IMR-90 (cell line): ENCODE measurements around the gene FGGY. TPM values are rescaled to one million over a fixed set of nuclear protein-coding genes. Genes with fewer than 3 reads are reported as not detected.

Source experiments
- ATAC-seq: fragments of 200-7000 bp; cut with Tn5 transposase; 2 replicates; pipeline ENCODE4 v1.9.1; 2020; ENCODE audit warnings: low read depth, mild to moderate bottlenecking, moderate library complexity
- BruUV-seq: library from RNA; stranded (reverse); fragments of 400-500 nt; replicated peaks from 2 replicates; lab custom pipeline; 2021; lab: Mats Ljungman, UMichigan
- CTCF ChIA-PET: fragments of 300-600 bp; formaldehyde crosslinking; extraction: SDS; loops from one replicate; lab custom pipeline; 2021; ENCODE audit warnings: antibody characterized with exemption; lab: Yijun Ruan, JAX
- POLR2A ChIA-PET: fragments of 300-600 bp; sonication (Branson Sonifier 250); formaldehyde crosslinking; loops from one replicate; lab custom pipeline; 2022; ENCODE audit warnings: antibody characterized with exemption; ENCODE audit not compliant: unreplicated experiment; lab: Charles Lee
- DNase-seq: peaks from one replicate; pipeline ENCODE4 v3.0.0; 2013
- H2AFZ ChIP-seq: replicated peaks from 2 replicates; pipeline ENCODE3; 2013; ENCODE audit warnings: low read length, mild to moderate bottlenecking; ENCODE audit not compliant: poor library complexity
- H2AK5ac ChIP-seq: 2 replicates; pipeline ENCODE4 v1.6.1; 2013; ENCODE audit warnings: low read depth, low read length, inconsistent platforms
- H2AK9ac ChIP-seq: replicated peaks from 2 replicates; pipeline ENCODE3; 2013; ENCODE audit warnings: mild to moderate bottlenecking, low read depth, low read length, moderate library complexity; ENCODE audit not compliant: poor library complexity
- H2BK120ac ChIP-seq: 2 replicates; pipeline ENCODE4 v1.6.1; 2013; ENCODE audit warnings: low read depth, low read length, inconsistent platforms
- H2BK15ac ChIP-seq: 3 replicates; pipeline ENCODE4 v1.6.1; 2013; ENCODE audit warnings: low read depth, low read length, inconsistent platforms
- H2BK20ac ChIP-seq: 2 replicates; pipeline ENCODE4 v1.6.1; 2013; ENCODE audit warnings: low read depth, mild to moderate bottlenecking, inconsistent platforms, low read length, moderate library complexity
- H2BK5ac ChIP-seq: 2 replicates; pipeline ENCODE4 v1.6.1; 2013; ENCODE audit warnings: mild to moderate bottlenecking, low read depth, low read length, inconsistent platforms; ENCODE audit not compliant: poor library complexity, severe bottlenecking
- H3K14ac ChIP-seq: replicated peaks from 2 replicates; pipeline ENCODE4 v1.6.1; 2013; ENCODE audit warnings: low read depth, low read length, inconsistent platforms
- H3K18ac ChIP-seq: 2 replicates; pipeline ENCODE4 v1.6.1; 2013; ENCODE audit warnings: low read depth, low read length, control low read depth
- H3K23ac ChIP-seq: 2 replicates; pipeline ENCODE4 v1.6.1; 2013; ENCODE audit warnings: low read depth, low read length, inconsistent platforms
- H3K27ac ChIP-seq: 2 replicates; pipeline ENCODE4 v1.5.1; 2013; ENCODE audit warnings: mild to moderate bottlenecking, control low read depth, low read length; ENCODE audit not compliant: insufficient read depth
- H3K27me3 ChIP-seq: 2 replicates; pipeline ENCODE4 v1.6.1; 2013; ENCODE audit warnings: low read length; ENCODE audit not compliant: control insufficient read depth, insufficient read depth
- H3K36me3 ChIP-seq: 2 replicates; pipeline ENCODE4 v1.6.1; 2013; ENCODE audit warnings: low read length, mixed read lengths; ENCODE audit not compliant: control insufficient read depth, insufficient read depth
- H3K4ac ChIP-seq: 2 replicates; pipeline ENCODE4 v1.6.1; 2013; ENCODE audit warnings: low read depth, low read length, inconsistent platforms
- H3K4me1 ChIP-seq: 2 replicates; pipeline ENCODE4 v1.6.1; 2013; ENCODE audit warnings: low read length, mixed read lengths; ENCODE audit not compliant: control insufficient read depth, insufficient read depth
- H3K4me2 ChIP-seq: 2 replicates; pipeline ENCODE4 v1.6.1; 2013; ENCODE audit warnings: low read depth, mild to moderate bottlenecking, control low read depth, low read length, moderate library complexity
- H3K4me3 ChIP-seq: 2 replicates; pipeline ENCODE4 v1.5.1; 2013; ENCODE audit warnings: low read depth, mild to moderate bottlenecking, control low read depth, low read length, moderate library complexity; ENCODE audit not compliant: insufficient read depth
- H3K56ac ChIP-seq: 2 replicates; pipeline ENCODE4 v1.6.1; 2013; ENCODE audit warnings: low read length, inconsistent platforms; ENCODE audit not compliant: insufficient read depth; ENCODE audit errors: extremely low read depth
- H3K79me1 ChIP-seq, 2 experiments: 2 replicates each; pipeline ENCODE4 v1.6.1; 2013; ENCODE audit warnings: low read length in 2 of 2, inconsistent platforms in 1 of 2, low read depth in 1 of 2
- H3K9ac ChIP-seq: 2 replicates; pipeline ENCODE4 v1.6.1; 2013; ENCODE audit warnings: low read depth, low read length, control low read depth
- H3K9me1 ChIP-seq: 2 replicates; pipeline ENCODE4 v1.6.1; 2013; ENCODE audit warnings: low read length, inconsistent platforms; ENCODE audit not compliant: insufficient read depth
- H3K9me3 ChIP-seq: 2 replicates; pipeline ENCODE4 v1.6.1; 2013; ENCODE audit warnings: low read length; ENCODE audit not compliant: control insufficient read depth, insufficient read depth
- H4K20me1 ChIP-seq: 2 replicates; pipeline ENCODE4 v1.6.1; 2013; ENCODE audit warnings: low read length, inconsistent platforms; ENCODE audit not compliant: insufficient read depth
- H4K5ac ChIP-seq: 2 replicates; pipeline ENCODE4 v1.6.1; 2013; ENCODE audit warnings: mild to moderate bottlenecking, low read depth, low read length, control low read depth
- H4K8ac ChIP-seq, 2 experiments: 2 replicates each; pipeline ENCODE4 v1.6.1; 2013; ENCODE audit warnings: low read depth in 2 of 2, low read length in 2 of 2, control low read depth in 1 of 2, inconsistent platforms in 1 of 2
- H4K91ac ChIP-seq: 2 replicates; pipeline ENCODE4 v1.6.1; 2013; ENCODE audit warnings: low read depth, low read length, inconsistent platforms; ENCODE audit not compliant: insufficient read depth
- CEBPB ChIP-seq: IDR thresholded peaks from 2 replicates; pipeline ENCODE4 v1.6.1; 2012; ENCODE audit warnings: low read depth, low read length, improper control_type of control experiment
- CHD1 ChIP-seq: IDR thresholded peaks from 2 replicates; pipeline ENCODE4 v1.6.1; 2012; ENCODE audit warnings: low read depth, low read length, improper control_type of control experiment
- NFE2L2 ChIP-seq: fragments of 150-350 bp; IDR thresholded peaks from 2 replicates; pipeline ENCODE4 v1.6.1; 2016; ENCODE audit warnings: low read depth, mild to moderate bottlenecking, low read length
- POLR2A ChIP-seq: IDR thresholded peaks from 2 replicates; pipeline ENCODE4 v1.6.1; 2012; ENCODE audit warnings: mild to moderate bottlenecking, low read depth, low read length
- RAD21 ChIP-seq: IDR thresholded peaks from 2 replicates; pipeline ENCODE4 v1.6.1; 2012; ENCODE audit warnings: low read length, improper control_type of control experiment
- SMC3 ChIP-seq: fragments of 150-350 bp; IDR thresholded peaks from 2 replicates; pipeline ENCODE4 v1.6.1; 2016; ENCODE audit warnings: low read depth, mild to moderate bottlenecking, antibody characterized with exemption, low read length, moderate library complexity
- WGBS, 2 experiments: methylation state at CpG; one replicate each; pipeline versions ENCODE4 v1.1.5 to v1.1.7; 2013; ENCODE audit warnings: missing lambda C conversion rate in 2 of 2; ENCODE audit not compliant: insufficient read length in 1 of 2; ENCODE audit errors: extremely low coverage in 2 of 2; 5-methylcytosine and 5-hydroxymethylcytosine counted together
- dilution Hi-C: fragments of 300-500 bp; cut with HindIII; formaldehyde crosslinking; loops from one replicate; pipeline ENCODE4 v1.14.3; 2018; ENCODE audit warnings: low sequenced_read_pairs; ENCODE audit not compliant: unreplicated experiment
- in situ Hi-C: fragments of 300-500 bp; cut with MboI; formaldehyde crosslinking; loops from 3 replicates; pipeline ENCODE4 v1.14.3; 2019; ENCODE audit warnings: low sequenced_read_pairs, inconsistent platforms, mixed read lengths
- intact Hi-C: fragments of 100-400 bp; cut with micrococcal nuclease; formaldehyde crosslinking; loops from 2 replicates; pipeline ENCODE4 v1.10.0; 2022
- polyA plus RNA-seq, 3 experiments: library from polyadenylated mRNA; depleted of rRNA; stranded (reverse); fragments of >200 nt; gene quantifications; 2 replicates each; pipeline ENCODE4 v1.2.3, GENCODE V29; 2012; ENCODE audit warnings: low replicate concordance in 1 of 3
- total RNA-seq: library from RNA; depleted of rRNA; stranded (reverse); fragments of >200 nt; gene quantifications from 2 replicates; pipeline ENCODE4 v1.2.3, GENCODE V29; 2012
- TF ChIP-seq, protein P1 (sequence below): fragments of 150-350 bp; IDR thresholded peaks from 2 replicates; pipeline ENCODE4 v1.6.1; 2017; ENCODE audit warnings: mild to moderate bottlenecking, antibody characterized with exemption, low read length, low read depth
- TF ChIP-seq, protein P2 (sequence below): conservative IDR thresholded peaks from 2 replicates; pipeline ENCODE4 v1.5.1; 2012; ENCODE audit warnings: mild to moderate bottlenecking, low read depth, low read length, improper control_type of control experiment
- TF ChIP-seq, protein P3 (sequence below): fragments of 150-350 bp; IDR thresholded peaks from 2 replicates; pipeline ENCODE4 v1.6.1; 2016; ENCODE audit warnings: low read depth, mild to moderate bottlenecking, low read length, moderate library complexity, borderline replicate concordance

The FGGY gene
- total and polyA plus RNA-seq, 2 of the 4 experiments (the other 2 are of a cell fraction) = 5.6 to 14.0 TPM

DNA sequence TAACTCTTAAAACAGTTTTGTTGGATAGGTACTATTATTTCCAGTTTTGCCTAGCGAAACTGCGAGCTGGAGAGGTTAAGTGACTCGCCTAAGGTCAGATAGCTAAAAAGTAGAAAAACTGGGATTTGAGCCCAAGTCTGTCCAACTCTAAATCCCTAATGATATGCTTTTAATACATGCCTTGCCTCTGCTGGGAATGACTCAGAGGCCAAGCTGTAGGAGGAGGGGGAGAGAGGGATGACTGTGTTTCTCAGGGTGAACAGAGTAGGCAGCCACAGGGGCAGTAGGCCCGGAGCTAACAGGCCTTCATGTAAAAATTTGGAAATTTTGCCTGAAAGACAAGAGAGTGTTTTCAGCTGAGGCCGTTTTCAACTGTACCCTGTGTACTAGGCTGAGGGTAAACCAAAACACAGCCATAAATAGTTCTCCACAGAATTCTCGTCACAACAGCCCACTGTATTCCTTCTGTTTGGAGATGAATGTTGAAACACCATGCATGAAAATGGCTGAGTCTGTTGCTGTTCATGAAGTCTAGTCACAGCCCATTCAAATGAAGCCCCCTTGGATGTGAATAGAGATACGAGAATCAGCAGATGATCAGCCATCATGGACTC, 410.4 kb downstream of the FGGY start (continued):
- TF ChIP-seq RAD21 (peak; percentile 18; the same call in 1 of the 2 replicates), CHD1 (no peak)

DNA sequence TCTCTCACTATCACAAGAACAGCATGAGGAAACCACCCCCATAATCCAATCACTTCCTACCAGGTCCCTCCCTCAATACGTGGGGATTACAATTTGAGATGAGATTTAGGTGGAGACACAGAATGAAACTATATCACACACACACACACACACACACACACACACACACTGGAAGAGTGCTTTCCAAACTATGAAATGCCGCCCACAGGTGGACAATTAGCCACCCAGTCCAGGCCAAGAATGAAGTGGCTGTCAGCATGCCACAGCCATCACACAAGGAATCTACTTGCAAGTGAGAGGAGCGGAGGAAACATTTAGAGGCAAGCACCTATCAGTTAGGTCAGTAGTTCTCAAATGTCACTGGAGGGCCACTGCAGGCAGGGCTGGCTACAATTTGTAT, 412.4 kb downstream of the FGGY start:
- no peak for DNase-seq
- H3K4me3 ChIP-seq = no peak overlapping the region
- POLR2A ChIA-PET = no interaction called here
- H3K9ac ChIP-seq = no peak overlapping the region
- no peaks in the 10 kb centered on the region for H3K9me3 ChIP-seq
- no peak overlapping the region for H3K56ac ChIP-seq
- H2BK15ac ChIP-seq = peak overlapping the region; percentile 29; the same call in 1 of the 3 replicates
- no peak overlapping the region for H4K8ac ChIP-seq
- WGBS, 2 experiments = no CpG with 5 or more reads among the region's 3 CpGs
- TF ChIP-seq, protein P1, sequence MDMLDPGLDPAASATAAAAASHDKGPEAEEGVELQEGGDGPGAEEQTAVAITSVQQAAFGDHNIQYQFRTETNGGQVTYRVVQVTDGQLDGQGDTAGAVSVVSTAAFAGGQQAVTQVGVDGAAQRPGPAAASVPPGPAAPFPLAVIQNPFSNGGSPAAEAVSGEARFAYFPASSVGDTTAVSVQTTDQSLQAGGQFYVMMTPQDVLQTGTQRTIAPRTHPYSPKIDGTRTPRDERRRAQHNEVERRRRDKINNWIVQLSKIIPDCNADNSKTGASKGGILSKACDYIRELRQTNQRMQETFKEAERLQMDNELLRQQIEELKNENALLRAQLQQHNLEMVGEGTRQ = no peak
- TF ChIP-seq CEBPB = no peak
- TF ChIP-seq NFE2L2 = no peak
- no peak for TF ChIP-seq POLR2A
- TF ChIP-seq, protein P2, sequence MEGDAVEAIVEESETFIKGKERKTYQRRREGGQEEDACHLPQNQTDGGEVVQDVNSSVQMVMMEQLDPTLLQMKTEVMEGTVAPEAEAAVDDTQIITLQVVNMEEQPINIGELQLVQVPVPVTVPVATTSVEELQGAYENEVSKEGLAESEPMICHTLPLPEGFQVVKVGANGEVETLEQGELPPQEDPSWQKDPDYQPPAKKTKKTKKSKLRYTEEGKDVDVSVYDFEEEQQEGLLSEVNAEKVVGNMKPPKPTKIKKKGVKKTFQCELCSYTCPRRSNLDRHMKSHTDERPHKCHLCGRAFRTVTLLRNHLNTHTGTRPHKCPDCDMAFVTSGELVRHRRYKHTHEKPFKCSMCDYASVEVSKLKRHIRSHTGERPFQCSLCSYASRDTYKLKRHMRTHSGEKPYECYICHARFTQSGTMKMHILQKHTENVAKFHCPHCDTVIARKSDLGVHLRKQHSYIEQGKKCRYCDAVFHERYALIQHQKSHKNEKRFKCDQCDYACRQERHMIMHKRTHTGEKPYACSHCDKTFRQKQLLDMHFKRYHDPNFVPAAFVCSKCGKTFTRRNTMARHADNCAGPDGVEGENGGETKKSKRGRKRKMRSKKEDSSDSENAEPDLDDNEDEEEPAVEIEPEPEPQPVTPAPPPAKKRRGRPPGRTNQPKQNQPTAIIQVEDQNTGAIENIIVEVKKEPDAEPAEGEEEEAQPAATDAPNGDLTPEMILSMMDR = no peak
- no peak for TF ChIP-seq SMC3
- TF ChIP-seq, protein P3, sequence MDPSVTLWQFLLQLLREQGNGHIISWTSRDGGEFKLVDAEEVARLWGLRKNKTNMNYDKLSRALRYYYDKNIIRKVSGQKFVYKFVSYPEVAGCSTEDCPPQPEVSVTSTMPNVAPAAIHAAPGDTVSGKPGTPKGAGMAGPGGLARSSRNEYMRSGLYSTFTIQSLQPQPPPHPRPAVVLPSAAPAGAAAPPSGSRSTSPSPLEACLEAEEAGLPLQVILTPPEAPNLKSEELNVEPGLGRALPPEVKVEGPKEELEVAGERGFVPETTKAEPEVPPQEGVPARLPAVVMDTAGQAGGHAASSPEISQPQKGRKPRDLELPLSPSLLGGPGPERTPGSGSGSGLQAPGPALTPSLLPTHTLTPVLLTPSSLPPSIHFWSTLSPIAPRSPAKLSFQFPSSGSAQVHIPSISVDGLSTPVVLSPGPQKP = no peak
- CTCF ChIA-PET = no interaction called here
- H3K23ac ChIP-seq = no peak overlapping the region
- no peak overlapping the region for H2BK5ac ChIP-seq
- H4K20me1 ChIP-seq = no peaks in the 10 kb centered on the region
- no peak overlapping the region for H3K14ac ChIP-seq
- H4K91ac ChIP-seq = no peak overlapping the region; the same call in 1 of the 2 replicates
- peak overlapping the region; percentile 4; the same call in 1 of the 2 replicates for H2AK5ac ChIP-seq
- intact Hi-C loops (no loop called here), in situ Hi-C loops (loop anchor here (10.0 kb wide), 2 partner anchors 805 to 925 kb away; partner anchors contain the start of gene JUN), dilution Hi-C loops (no loop called here)
- H3K4me1 ChIP-seq = peaks cover 20% of the 10 kb centered on the region
- H2AFZ ChIP-seq = no peak overlapping the region
- H3K27ac ChIP-seq = no peak overlapping the region
- no peak overlapping the region for H4K5ac ChIP-seq
- H2AK9ac ChIP-seq = no peak overlapping the region
- H2BK20ac ChIP-seq = no peak overlapping the region
- no peak overlapping the region for H3K4me2 ChIP-seq
- no TSS peak for BruUV-seq
- no peak overlapping the region for H3K18ac ChIP-seq
- H2BK120ac ChIP-seq = peak overlapping the region; percentile 25; the same call in 1 of the 2 replicates
- H3K36me3 ChIP-seq = no peaks in the 10 kb centered on the region
- ATAC-seq = no peak
- H3K9me1 ChIP-seq = peaks cover 10% of the 10 kb centered on the region; the same call in 1 of the 2 replicates
- H3K79me1 ChIP-seq = no peaks in the 10 kb centered on the region
- 0 out of 2 replicates have a peak overlapping the region, but pooled peaks have one; percentile 19 for H3K4ac ChIP-seq
- no peaks in the 10 kb centered on the region for H3K27me3 ChIP-seq
